HG02981 (cell line): ENCODE data around the gene SLX1A.
"Not testable (repeated sequence)": the region's sequence is repeated elsewhere in the genome, so short reads cannot be mapped to it uniquely, and the experiment has no call there.

Experiments
- ATAC-seq: cut with Tn5 transposase; IDR thresholded peaks from one replicate; pipeline ENCODE4 v1.9.1; 2021; ENCODE audit warnings: mild to moderate bottlenecking, moderate library complexity; ENCODE audit not compliant: unreplicated experiment

SLX1A gene

GRCh38 chr16:30184096-30184890, 9.4 kb upstream of the SLX1A start:
- peak; percentile 31 for ATAC-seq

GRCh38 chr16:30184891-30185682, 8.6 kb upstream of the SLX1A start:
- ATAC-seq: no peak

GRCh38 chr16:30185683-30186421, 7.8 kb upstream of the SLX1A start:
- ATAC-seq: no peak

DNA sequence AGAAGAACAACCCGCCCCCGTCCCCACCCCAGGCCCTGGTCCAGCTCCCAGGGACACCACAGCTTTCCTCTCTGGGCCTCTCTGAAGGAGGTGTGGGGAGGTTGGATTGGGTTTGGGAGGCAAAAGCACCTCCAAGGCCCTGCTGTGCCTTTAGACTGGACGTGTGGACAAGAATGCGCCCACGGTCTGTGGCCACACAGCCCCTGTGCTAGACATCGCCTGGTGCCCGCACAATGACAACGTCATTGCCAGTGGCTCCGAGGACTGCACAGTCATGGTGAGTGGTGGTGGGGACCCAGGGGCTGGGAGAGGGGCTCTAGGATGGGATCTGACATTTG, 7.3 kb upstream of the SLX1A start:
- no peak for ATAC-seq

DNA sequence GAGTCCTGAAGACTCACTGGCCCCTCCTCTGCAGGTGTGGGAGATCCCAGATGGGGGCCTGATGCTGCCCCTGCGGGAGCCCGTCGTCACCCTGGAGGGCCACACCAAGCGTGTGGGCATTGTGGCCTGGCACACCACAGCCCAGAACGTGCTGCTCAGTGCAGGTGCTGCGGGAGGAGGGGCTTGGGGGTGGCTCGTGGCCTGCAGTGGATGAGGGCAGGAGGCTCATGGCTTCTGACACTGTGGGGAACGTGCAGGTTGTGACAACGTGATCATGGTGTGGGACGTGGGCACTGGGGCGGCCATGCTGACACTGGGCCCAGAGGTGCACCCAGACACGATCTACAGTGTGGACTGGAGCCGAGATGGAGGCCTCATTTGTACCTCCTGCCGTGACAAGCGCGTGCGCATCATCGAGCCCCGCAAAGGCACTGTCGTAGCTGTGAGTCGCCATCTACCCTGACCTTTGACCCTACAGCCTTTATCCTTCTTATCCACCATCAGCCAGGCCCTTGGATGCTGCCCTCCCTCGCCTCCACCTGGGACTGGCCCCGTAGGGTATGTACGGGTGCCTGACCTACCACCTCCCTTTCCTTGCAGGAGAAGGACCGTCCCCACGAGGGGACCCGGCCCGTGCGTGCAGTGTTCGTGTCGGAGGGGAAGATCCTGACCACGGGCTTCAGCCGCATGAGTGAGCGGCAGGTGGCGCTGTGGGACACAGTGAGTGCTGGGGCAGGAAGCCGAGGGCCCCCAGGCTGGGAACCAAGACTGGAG, 6.7 kb upstream of the SLX1A start:
- no peak for ATAC-seq

DNA sequence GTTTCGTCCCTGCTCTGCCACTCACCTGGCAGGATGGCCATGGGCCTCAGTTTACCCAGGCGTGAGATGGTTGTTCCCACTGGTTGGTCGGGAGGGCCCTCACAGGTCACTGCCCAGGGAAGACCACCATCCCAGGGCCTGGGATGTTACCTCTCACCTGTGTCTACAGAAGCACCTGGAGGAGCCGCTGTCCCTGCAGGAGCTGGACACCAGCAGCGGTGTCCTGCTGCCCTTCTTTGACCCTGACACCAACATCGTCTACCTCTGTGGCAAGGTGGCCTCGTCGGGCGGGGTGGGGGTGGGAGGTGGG, 6.2 kb upstream of the SLX1A start:
- ATAC-seq: no peak

DNA sequence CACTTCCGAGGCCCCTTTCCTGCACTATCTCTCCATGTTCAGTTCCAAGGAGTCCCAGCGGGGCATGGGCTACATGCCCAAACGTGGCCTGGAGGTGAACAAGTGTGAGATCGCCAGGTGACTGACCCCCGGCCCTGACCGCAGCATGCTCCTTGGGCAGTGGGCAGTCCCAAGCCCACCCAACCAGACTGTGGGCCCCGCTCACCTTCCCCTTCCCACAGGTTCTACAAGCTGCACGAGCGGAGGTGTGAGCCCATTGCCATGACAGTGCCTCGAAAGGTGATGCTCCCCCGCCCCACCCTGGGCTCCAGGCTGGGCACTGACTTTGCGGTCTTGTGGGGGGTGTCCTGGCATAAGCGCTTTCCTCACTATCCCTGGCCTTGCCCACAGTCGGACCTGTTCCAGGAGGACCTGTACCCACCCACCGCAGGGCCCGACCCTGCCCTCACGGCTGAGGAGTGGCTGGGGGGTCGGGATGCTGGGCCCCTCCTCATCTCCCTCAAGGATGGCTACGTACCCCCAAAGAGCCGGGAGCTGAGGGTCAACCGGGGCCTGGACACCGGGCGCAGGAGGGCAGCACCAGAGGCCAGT, 5.6 kb upstream of the SLX1A start:
- no peak for ATAC-seq

- not testable (repeated sequence) for ATAC-seq
Observed at GRCh38 chr16:30191158-30191557, 2.5 kb upstream of the SLX1A start.

- ATAC-seq: not testable (repeated sequence)
Observed at GRCh38 chr16:30193098-30193497, 577 bp upstream of the SLX1A start.

GRCh38 chr16:30194172-30194925, 674 bp downstream of the SLX1A start:
- ATAC-seq: peak; percentile 48

DNA sequence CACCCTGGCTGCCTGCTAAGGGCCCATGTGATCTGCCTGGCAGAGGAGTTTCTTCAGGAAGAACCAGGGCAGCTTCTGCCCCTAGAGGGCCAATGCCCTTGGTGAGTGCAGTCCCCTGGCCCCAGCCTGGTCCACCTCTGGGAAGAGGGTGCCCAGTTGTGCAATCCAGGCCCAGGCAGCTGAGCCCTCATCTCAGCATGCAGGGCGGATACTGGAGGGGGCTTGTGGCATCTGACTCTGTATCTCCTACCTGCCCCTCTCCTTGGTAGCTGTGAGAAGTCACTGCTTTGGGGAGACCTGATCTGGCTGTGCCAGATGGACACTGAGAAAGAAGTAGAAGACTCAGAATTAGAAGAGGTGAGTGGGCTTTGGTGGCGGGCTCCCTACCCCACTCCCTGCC, 3.3 kb downstream of the SLX1A start:
- not testable (repeated sequence) for ATAC-seq

- not testable (repeated sequence) for ATAC-seq
Observed at GRCh38 chr16:30199049-30199448, 5.4 kb downstream of the SLX1A start, which contains the start of gene SULT1A3. SULT1A3 (plus strand) TSS chr16:30199255; CDS start chr16:30200729, 1,474 bp downstream.

GRCh38 chr16:30199608-30200343, 6.1 kb downstream of the SLX1A start:
- ATAC-seq: not testable (repeated sequence)

GRCh38 chr16:30205541-30206236, 12.0 kb downstream of the SLX1A start:
- not testable (repeated sequence) for ATAC-seq

GRCh38 chr16:30206252-30206651, 12.6 kb downstream of the SLX1A start:
- ATAC-seq: not testable (repeated sequence)

- not testable (repeated sequence) for ATAC-seq
Observed at GRCh38 chr16:30207063-30207704, 13.5 kb downstream of the SLX1A start.

DNA sequence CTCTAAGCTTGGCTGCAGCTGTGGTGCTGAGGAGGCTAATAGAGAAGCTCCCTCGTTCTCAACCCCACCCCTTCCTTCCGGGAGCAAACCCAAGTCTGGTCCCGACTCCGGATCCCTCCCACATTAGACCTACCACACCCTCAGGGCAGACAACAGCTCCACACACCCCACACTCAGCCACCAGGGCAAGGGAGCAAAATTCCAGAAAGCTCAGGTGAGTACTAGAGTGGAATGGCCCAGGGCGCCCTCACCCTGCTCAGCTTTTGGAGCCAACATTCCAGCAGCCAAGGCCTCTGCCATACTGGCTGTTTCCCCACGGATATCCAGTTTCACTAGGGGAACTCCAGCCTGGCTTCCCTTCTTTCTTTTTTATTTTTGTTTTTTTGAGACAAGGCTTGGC, 15.4 kb downstream of the SLX1A start:
- not testable (repeated sequence) for ATAC-seq

DNA sequence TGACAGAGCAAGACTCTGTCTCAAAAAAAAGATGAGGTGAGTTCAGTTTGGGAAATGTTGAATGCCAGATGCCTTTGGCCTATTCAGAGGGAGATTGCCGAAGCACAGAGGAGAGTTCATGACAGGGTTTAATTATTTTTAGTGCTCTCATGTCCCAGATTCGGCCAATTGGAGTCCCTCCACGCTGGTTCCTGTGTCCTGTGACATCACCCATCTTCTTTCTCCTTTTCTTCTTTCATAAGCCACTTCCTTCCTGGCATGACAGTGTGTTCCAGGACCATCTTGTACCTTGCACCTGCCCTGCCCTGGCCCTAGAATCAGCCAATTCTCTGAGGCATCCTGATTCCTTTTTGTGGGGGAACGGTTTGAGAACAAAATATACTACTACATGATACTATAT, 17.7 kb downstream of the SLX1A start:
- not testable (repeated sequence) for ATAC-seq
